ENCODE data around the gene DTX4. TPM values are rescaled to one million over a fixed set of nuclear protein-coding genes. Genes with fewer than 3 reads are reported as not detected.

Gene DTX4
- total and polyA plus RNA-seq, 3 experiments from 2014 or later: 0.24 to 0.98 (median 0.38) TPM

DNA sequence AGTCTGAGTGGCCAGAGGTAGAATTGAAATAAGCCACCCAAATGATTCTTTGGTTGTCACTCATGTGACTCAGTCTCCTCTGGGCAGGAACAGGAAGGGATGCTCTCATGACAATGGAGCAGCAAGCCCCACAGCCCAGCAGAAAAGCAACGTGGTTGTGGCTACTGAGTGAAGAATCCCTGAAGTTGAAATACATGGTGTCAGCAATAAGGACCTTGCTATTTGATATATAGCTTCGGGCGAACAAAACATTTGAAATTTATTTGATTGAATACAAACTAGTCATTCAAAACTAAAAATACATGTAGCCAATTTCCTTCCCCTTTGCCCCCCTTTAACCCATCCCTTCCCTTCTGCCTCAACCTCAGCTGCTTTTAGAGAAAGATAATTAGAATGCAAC lies 14.5 kb upstream of the DTX4 start:
- no peak overlapping the region for H3K27ac ChIP-seq (ENCODE audit: low read depth, low read length)
- no peaks in the 10 kb centered on the region for H3K36me3 ChIP-seq (ENCODE audit: insufficient read depth, low read length)
- H3K9me3 ChIP-seq (ENCODE audit: low read length): no peaks in the 10 kb centered on the region
- no peaks in the 10 kb centered on the region for H3K4me1 ChIP-seq (ENCODE audit: insufficient read depth, low read length)
- peaks cover 0 to 8% (median 2%) of the 10 kb centered on the region in 3 donors for H3K36me3 Mint-ChIP-seq
- POLR2A ChIA-PET: no interaction called here
- DNase-seq: no peak
- H3K4me3 ChIP-seq (ENCODE audit: low read length): no peak overlapping the region
- CTCF ChIA-PET: interaction anchor here (1.0 to 2.7 kb wide), 12 partner anchors 9 to 504 kb away, joined by 3 to 33 read pairs (median 10); partner anchors contain the start of genes DTX4, FAM111A and FAM111B
- peaks cover 3% of the 10 kb centered on the region for H3K27me3 ChIP-seq (ENCODE audit: insufficient read depth, low read length, poor library complexity, severe bottlenecking)
- peaks cover 5 to 15% (median 14%) of the 10 kb centered on the region in 3 donors for H3K4me1 Mint-ChIP-seq
- no peak overlapping the region for H3K27ac Mint-ChIP-seq
- peaks cover 4 to 12% of the 10 kb centered on the region in 2 donors for H3K27me3 Mint-ChIP-seq
- H3K9me3 Mint-ChIP-seq: no peaks in the 10 kb centered on the region
- no peak overlapping the region for H3K4me3 Mint-ChIP-seq

DNA sequence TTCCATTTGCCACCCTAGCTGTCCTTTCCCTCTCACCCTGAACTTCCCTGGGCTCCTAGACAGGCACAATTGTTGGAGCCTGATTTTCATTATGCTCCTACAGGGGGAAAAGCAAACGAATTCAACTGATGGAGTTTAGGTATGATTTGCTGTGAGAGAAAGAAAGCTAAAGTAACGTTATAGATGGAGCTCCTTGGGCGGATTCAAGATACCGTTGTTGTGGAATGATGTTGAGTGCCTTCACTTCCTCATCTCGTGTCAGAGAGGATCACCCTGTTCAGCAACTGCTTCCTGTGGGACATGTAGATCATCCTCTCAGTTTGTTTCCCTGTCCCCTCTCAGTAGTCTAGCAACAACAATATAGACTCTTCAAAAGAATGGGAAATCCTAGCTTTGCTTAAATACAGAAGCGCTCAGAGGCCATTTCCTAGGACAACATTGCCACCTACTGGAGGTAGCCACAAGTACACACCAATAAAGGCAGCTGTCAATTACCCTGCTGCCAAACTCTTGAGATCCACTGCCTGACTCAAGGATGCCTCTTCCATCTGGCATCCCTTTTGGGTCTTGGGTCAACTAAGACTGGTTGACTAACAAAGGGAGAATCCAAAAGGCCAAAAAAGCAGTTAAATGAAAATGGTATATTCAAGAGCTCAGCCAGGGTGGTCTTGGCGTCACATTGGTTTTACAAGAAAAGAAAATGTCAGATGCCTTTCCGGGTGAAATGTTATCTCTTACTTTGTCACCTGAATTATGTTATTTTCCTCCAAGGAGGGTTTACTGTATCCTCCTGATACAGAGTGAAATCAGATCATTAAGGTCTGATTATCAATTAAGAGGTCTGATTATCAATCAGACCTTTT lies 13.5 kb upstream of the DTX4 start:
- peak; percentile 27 to 74 (median 60) for DNase-seq
- H3K4me3 ChIP-seq (ENCODE audit: low read length): no peak overlapping the region
- peaks cover 2 to 5% (median 5%) of the 10 kb centered on the region in 3 donors for H3K4me1 Mint-ChIP-seq
- no peaks in the 10 kb centered on the region for H3K9me3 ChIP-seq (ENCODE audit: low read length)
- no peak overlapping the region for H3K4me3 Mint-ChIP-seq
- peaks cover 4 to 18% of the 10 kb centered on the region in 2 donors for H3K27me3 Mint-ChIP-seq
- H3K4me1 ChIP-seq (ENCODE audit: insufficient read depth, low read length): no peaks in the 10 kb centered on the region
- no peak overlapping the region for H3K27ac ChIP-seq (ENCODE audit: low read depth, low read length)
- peaks cover 0 to 1% (median 0%) of the 10 kb centered on the region in 3 donors for H3K36me3 Mint-ChIP-seq
- H3K27me3 ChIP-seq (ENCODE audit: insufficient read depth, low read length, poor library complexity, severe bottlenecking): peaks cover 3% of the 10 kb centered on the region
- ChIA-PET CTCF (interaction anchor here (0.6 to 2.7 kb wide), 29 partner anchors 9 to 635 kb away, joined by 3 to 33 read pairs (median 5); partner anchors contain the start of genes DTX4, FAM111A and FAM111B), POLR2A (no interaction called here)
- H3K36me3 ChIP-seq (ENCODE audit: insufficient read depth, low read length): no peaks in the 10 kb centered on the region
- no peaks in the 10 kb centered on the region for H3K9me3 Mint-ChIP-seq
- H3K27ac Mint-ChIP-seq: peak overlapping the region in 4 of 8 donors; percentile 21 to 77 (median 68)

- ChIA-PET CTCF (interaction anchor here (0.9 to 1.1 kb wide), 2 partner anchors 23 to 24 kb away, joined by 3 read pairs; no protein-coding TSS in a partner anchor), POLR2A (no interaction called here)
- no peaks in the 10 kb centered on the region for H3K9me3 ChIP-seq (ENCODE audit: low read length)
- no peak overlapping the region for H3K27ac ChIP-seq (ENCODE audit: low read depth, low read length)
- no peaks in the 10 kb centered on the region for H3K4me1 Mint-ChIP-seq
- no peaks in the 10 kb centered on the region for H3K36me3 Mint-ChIP-seq
- no peak for DNase-seq
- H3K4me3 Mint-ChIP-seq: no peak overlapping the region
- no peaks in the 10 kb centered on the region for H3K9me3 Mint-ChIP-seq
- H3K27me3 Mint-ChIP-seq: peaks cover 4 to 38% of the 10 kb centered on the region in 2 donors
- no peak overlapping the region for H3K4me3 ChIP-seq (ENCODE audit: low read length)
- no peaks in the 10 kb centered on the region for H3K4me1 ChIP-seq (ENCODE audit: insufficient read depth, low read length)
- H3K27me3 ChIP-seq (ENCODE audit: insufficient read depth, low read length, poor library complexity, severe bottlenecking): peaks cover 3% of the 10 kb centered on the region
- no peak overlapping the region for H3K27ac Mint-ChIP-seq
- H3K36me3 ChIP-seq (ENCODE audit: insufficient read depth, low read length): no peaks in the 10 kb centered on the region
Measured at GRCh38 chr11:59164028-59164427, 7.9 kb upstream of the DTX4 start.

DNA sequence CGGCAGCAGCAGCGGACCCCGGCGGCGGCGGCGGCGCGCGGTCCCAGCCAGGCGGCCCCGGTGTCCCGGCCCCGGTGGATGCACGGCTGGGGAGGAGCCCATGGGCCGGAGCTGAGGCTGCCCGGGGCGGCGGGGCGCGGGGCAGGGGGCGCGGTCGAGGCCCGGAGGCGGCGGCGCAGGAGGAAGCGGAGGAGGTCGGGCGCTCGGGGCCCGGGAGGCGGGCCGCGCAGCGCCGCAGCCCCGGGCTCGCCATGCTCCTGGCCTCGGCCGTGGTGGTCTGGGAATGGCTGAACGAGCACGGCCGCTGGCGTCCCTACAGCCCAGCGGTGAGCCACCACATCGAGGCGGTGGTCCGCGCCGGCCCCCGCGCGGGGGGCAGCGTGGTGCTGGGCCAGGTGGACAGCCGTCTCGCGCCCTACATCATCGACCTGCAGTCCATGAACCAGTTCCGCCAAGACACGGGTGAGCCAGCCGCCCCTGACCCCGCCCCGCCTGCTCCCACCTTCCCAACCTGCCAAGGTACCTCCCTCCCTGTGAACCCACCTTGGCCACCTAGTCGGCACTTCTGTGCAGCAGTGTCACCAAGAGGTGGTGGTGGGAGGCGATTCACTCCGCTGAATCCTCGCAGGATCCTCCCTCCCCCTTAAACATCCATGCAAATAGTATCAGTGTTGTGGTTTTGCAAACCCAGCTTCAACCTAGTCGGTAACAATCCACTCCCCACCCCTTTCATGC lies 580 bp downstream of the DTX4 start:
- peaks cover 9% of the 10 kb centered on the region for H3K4me1 ChIP-seq (ENCODE audit: insufficient read depth, low read length)
- H3K27me3 ChIP-seq (ENCODE audit: insufficient read depth, low read length, poor library complexity, severe bottlenecking): peaks cover 9% of the 10 kb centered on the region
- Mint-ChIP-seq H3K9me3 (no peaks in the 10 kb centered on the region), H3K4me3 (peak overlapping the region; percentile 82 to 92 (median 91)), H3K4me1 (peaks cover 7 to 10% (median 8%) of the 10 kb centered on the region in 3 donors), H3K27ac (peak overlapping the region in 6 of 8 donors; percentile 21 to 73 (median 51)), H3K27me3 (peaks cover 3% of the 10 kb centered on the region in 2 donors), H3K36me3 (peaks cover 0 to 2% (median 0%) of the 10 kb centered on the region in 3 donors)
- no peak overlapping the region for H3K27ac ChIP-seq (ENCODE audit: low read depth, low read length)
- H3K9me3 ChIP-seq (ENCODE audit: low read length): no peaks in the 10 kb centered on the region
- DNase-seq: peak in 2 of 5 donors; percentile 11 to 52
- POLR2A ChIA-PET: interaction anchor here (1.2 to 1.4 kb wide), 2 partner anchors 14 to 30 kb away, joined by 3 read pairs; partner anchors contain the start of gene FAM111A
- H3K4me3 ChIP-seq (ENCODE audit: low read length): peak overlapping the region; percentile 80
- CTCF ChIA-PET: interaction anchor here (1.0 to 7.0 kb wide), 31 partner anchors 8 to 1514 kb away, joined by 3 to 92 read pairs (median 6); no protein-coding TSS in a partner anchor
- no peaks in the 10 kb centered on the region for H3K36me3 ChIP-seq (ENCODE audit: insufficient read depth, low read length)

DNA sequence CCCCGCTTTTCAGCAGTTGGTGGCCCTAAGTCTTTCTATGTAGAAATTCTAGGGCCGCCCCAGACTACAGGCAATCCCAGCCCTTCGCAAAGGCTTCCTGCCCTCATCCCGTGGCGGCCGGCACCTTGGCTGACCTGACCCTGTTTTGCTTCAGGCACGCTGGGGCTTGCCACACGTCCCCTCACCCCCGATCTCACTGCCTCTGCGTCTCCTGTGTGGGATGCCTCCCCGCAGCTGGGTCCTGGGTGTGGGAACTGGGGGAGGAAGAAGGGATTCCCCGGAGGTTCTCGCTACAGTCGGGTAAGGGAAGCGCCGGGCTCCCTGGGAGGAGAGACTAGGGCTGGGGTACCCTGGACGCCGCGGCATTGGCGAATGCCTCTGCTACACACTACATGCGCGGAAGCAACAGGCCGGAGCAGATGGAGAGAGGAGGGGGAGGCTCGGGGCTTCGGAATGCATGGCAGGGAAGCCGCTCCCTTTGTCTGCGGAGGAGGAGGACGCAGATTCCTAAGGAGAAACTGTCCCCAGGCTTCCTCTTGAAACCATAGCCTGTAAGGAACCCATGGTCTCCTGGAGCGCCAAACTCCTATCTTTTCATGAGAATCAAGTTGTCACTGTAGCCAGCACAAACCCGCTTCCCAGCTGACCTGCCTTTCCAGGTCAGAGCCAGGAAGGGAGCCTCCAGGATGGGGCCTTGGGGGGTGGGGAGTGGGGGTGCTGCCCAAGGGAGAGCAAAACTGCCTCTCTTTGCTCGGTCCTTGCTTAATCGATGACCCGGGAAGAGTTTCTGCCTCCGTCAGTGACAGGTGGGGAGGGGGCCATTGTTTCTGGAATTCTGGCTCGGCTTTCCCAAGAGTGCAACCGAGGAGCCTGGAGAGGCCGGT lies 1.4 kb downstream of the DTX4 start:
- H3K4me1 Mint-ChIP-seq: peaks cover 7 to 10% (median 8%) of the 10 kb centered on the region in 3 donors
- H3K36me3 Mint-ChIP-seq: peaks cover 0 to 2% (median 0%) of the 10 kb centered on the region in 3 donors
- peak overlapping the region; percentile 82 to 92 (median 91) for H3K4me3 Mint-ChIP-seq
- ChIA-PET POLR2A (interaction anchor here (0.5 to 1.2 kb wide), 2 partner anchors 31 to 642 kb away, joined by 3 read pairs; partner anchors contain the start of gene FAM111A), CTCF (interaction anchor here (1.5 to 7.0 kb wide), 7 partner anchors 12 to 120 kb away, joined by 5 to 92 read pairs (median 15); no protein-coding TSS in a partner anchor)
- DNase-seq: peak in 2 of 5 donors; percentile 18 to 31
- H3K9me3 Mint-ChIP-seq: no peaks in the 10 kb centered on the region
- H3K27ac Mint-ChIP-seq: peak overlapping the region in 5 of 8 donors; percentile 45 to 60 (median 52)
- H3K27me3 ChIP-seq (ENCODE audit: insufficient read depth, low read length, poor library complexity, severe bottlenecking): peaks cover 9% of the 10 kb centered on the region
- H3K36me3 ChIP-seq (ENCODE audit: insufficient read depth, low read length): no peaks in the 10 kb centered on the region
- peaks cover 3% of the 10 kb centered on the region in 2 donors for H3K27me3 Mint-ChIP-seq
- H3K4me3 ChIP-seq (ENCODE audit: low read length): peak overlapping the region; percentile 65
- H3K4me1 ChIP-seq (ENCODE audit: insufficient read depth, low read length): peaks cover 9% of the 10 kb centered on the region
- H3K27ac ChIP-seq (ENCODE audit: low read depth, low read length): no peak overlapping the region
- no peaks in the 10 kb centered on the region for H3K9me3 ChIP-seq (ENCODE audit: low read length)

DNA sequence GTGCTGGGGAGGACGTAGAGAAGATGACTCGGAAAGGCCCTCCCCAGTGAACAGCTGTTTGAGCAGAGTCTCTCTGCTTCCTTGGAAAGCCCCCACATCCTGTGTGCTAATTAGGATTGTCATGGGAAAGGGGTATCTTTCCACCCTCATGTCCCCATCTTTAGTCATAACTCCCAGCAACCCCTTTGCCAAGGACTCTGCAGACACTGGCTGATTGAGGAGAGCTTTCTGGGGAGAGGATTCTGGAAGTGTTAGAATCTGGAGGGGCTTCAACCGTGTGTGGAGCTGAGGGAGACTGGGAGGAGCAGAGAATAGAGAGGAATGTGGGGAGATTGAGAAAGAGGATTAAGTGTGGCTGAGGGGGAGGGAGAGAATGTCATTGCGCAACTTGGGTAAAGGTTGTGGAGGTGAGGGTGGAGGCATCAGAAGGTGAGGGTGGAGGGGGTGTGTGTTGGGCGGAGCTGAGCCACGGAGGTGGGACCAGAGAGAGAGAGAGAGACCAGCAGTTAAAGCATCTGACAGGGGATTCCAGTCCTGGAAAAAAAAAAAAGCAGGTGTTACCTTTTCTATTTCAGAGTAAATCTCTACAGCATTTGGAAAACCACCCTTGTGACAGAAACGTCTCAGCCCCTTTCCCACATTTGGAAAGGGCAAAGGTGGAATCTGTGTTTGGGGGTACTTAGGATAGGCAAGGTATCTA lies 2.2 kb downstream of the DTX4 start:
- ChIA-PET CTCF (interaction anchor here (3.3 to 7.0 kb wide), 2 partner anchors 11 to 32 kb away, joined by 17 to 92 read pairs; no protein-coding TSS in a partner anchor), POLR2A (interaction anchor here (0.5 kb wide), 1 partner anchor 641 kb away, joined by 3 read pairs; no protein-coding TSS in a partner anchor)
- Mint-ChIP-seq H3K36me3 (peaks cover 0 to 2% (median 0%) of the 10 kb centered on the region in 3 donors), H3K9me3 (no peaks in the 10 kb centered on the region), H3K4me1 (peaks cover 7 to 10% (median 8%) of the 10 kb centered on the region in 3 donors), H3K27ac (no peak overlapping the region), H3K27me3 (peaks cover 3% of the 10 kb centered on the region in 2 donors), H3K4me3 (peak overlapping the region in 6 of 7 donors; percentile 33 to 91 (median 50))
- no peak overlapping the region for H3K27ac ChIP-seq (ENCODE audit: low read depth, low read length)
- H3K27me3 ChIP-seq (ENCODE audit: insufficient read depth, low read length, poor library complexity, severe bottlenecking): peaks cover 9% of the 10 kb centered on the region
- H3K9me3 ChIP-seq (ENCODE audit: low read length): no peaks in the 10 kb centered on the region
- H3K4me3 ChIP-seq (ENCODE audit: low read length): no peak overlapping the region
- H3K4me1 ChIP-seq (ENCODE audit: insufficient read depth, low read length): peaks cover 9% of the 10 kb centered on the region
- DNase-seq: no peak
- no peaks in the 10 kb centered on the region for H3K36me3 ChIP-seq (ENCODE audit: insufficient read depth, low read length)
